Renal pelvis (tissue), 4 donors: ENCODE results near the gene KRAS. TPM values are rescaled to one million over a fixed set of nuclear protein-coding genes. Genes with fewer than 3 reads are reported as not detected.
A peak's percentile ranks its signal among the peaks of the same experiment; 100 is the strongest.

Experiments used
- DNase-seq: peaks from one replicate; pipeline ENCODE4 v3.0.0-alpha.2; 2013
- polyA plus RNA-seq, 3 donors: library from polyadenylated mRNA; unstranded; fragments of 120-200 nt; gene quantifications; one replicate each; pipeline ENCODE4 v1.2.1, GENCODE V29; 2013; ENCODE audit not compliant: insufficient read length in 3 of 3

The KRAS gene
- polyA plus RNA-seq, 3 donors = 29.3 to 34.4 (median 34.1) TPM

GRCh38 chr12:25207411-25207810, 43.3 kb downstream of the KRAS start:
- no peak for DNase-seq

- DNase-seq = no peak
These were observed 48.6 kb downstream of the KRAS start for GRCh38 chr12:25202137-25202536.

GRCh38 chr12:25200703-25201102, 50.0 kb downstream of the KRAS start:
- DNase-seq = no peak

GRCh38 chr12:25197608-25198007, 53.1 kb downstream of the KRAS start:
- no peak for DNase-seq

- peak; percentile 98 for DNase-seq
These were observed 55.4 kb downstream of the KRAS start, which contains the start of the genes DNAI7 and ETFRF1 for GRCh38 chr12:25195056-25195971. Gene DNAI7 (minus strand): TSS chr12:25195160. CDS start chr12:25195078, 82 bp downstream. Gene ETFRF1 (plus strand): TSS chr12:25195237. CDS start chr12:25203957, 8,720 bp downstream.

- DNase-seq = no peak
These were observed 56.0 kb downstream of the KRAS start for GRCh38 chr12:25194722-25195055.

GRCh38 chr12:25194214-25194613, 56.5 kb downstream of the KRAS start:
- DNase-seq = peak; percentile 31

- no peak for DNase-seq
These were observed 59.9 kb downstream of the KRAS start for GRCh38 chr12:25190793-25191192.

- DNase-seq = no peak
These were observed 61.1 kb downstream of the KRAS start for GRCh38 chr12:25189656-25190055.

- DNase-seq = no peak
These were observed 62.9 kb downstream of the KRAS start for GRCh38 chr12:25187781-25188180.

- no peak for DNase-seq
These were observed 63.8 kb downstream of the KRAS start for GRCh38 chr12:25186788-25187402.

- DNase-seq = no peak
These were observed 64.5 kb downstream of the KRAS start for GRCh38 chr12:25186038-25186787.

- no peak for DNase-seq
These were observed 66.6 kb downstream of the KRAS start for GRCh38 chr12:25184132-25184531.

- no peak for DNase-seq
These were observed 68.0 kb downstream of the KRAS start for GRCh38 chr12:25182765-25183164.

- DNase-seq = no peak
These were observed 87.9 kb downstream of the KRAS start for GRCh38 chr12:25162866-25163265.

- DNase-seq = no peak
These were observed 94.7 kb downstream of the KRAS start for GRCh38 chr12:25156061-25156460.

- DNase-seq = peak; percentile 38
These were observed 95.6 kb downstream of the KRAS start for GRCh38 chr12:25155022-25155576.

Other genes with a start within 250 kb of the KRAS start
- 10 to 100 TPM in 1 of 3 donors, 1 to 10 TPM in 2; 4.4 to 10.2 (median 6.3) TPM for gene DNAI7, start 55.8 kb downstream of the KRAS start, polyA plus RNA-seq
- gene ETFRF1, start 55.7 kb downstream of the KRAS start, polyA plus RNA-seq = 10 to 100 TPM; 37.1 to 40.2 (median 39.0) TPM